ENCODE results near the gene RAB5IF. TPM values are rescaled to one million over a fixed set of nuclear protein-coding genes. Genes with fewer than 3 reads are reported as not detected.

Gene RAB5IF
- total and polyA plus RNA-seq, 2 of the 13 experiments (the other 11 are each of a cell fraction or from before 2014, with no cell fraction given), result 261 to 305 TPM

GRCh38 chr20:36641506-36641843 lies 35.9 kb downstream of the RAB5IF start (continued):
- TF ChIP-seq TFDP2 (CRISPR knock-in tag; IDR thresholded peaks at IDR 0.05) (0 out of 2 replicates have a peak, but pooled peaks have one; percentile 2), GTF3A (CRISPR knock-in tag; conservative IDR thresholded peaks at IDR 0.05) (no peak), JUNB (CRISPR knock-in tag; IDR thresholded peaks at IDR 0.05; ENCODE audit: borderline replicate concordance) (no peak), TBP (CRISPR knock-in tag; IDR thresholded peaks at IDR 0.05) (no peak), MIER3 (CRISPR knock-in tag; IDR thresholded peaks at IDR 0.05; ENCODE audit: borderline replicate concordance) (no peak), ZNF101 (CRISPR knock-in tag; IDR thresholded peaks at IDR 0.05; ENCODE audit: borderline replicate concordance, low read depth) (no peak)

GRCh38 chr20:36642136-36642535 lies 36.6 kb downstream of the RAB5IF start:
- ChIA-PET POLR2A (interaction anchor here (1.4 to 3.4 kb wide), 6 partner anchors 9 to 104 kb away, joined by 3 to 28 read pairs (median 8); partner anchors contain the start of genes NDRG3, RAB5IF and TGIF2), CTCF (ENCODE audit: low intra/inter-chr PET ratio, low total read pairs) (no interaction called here)
- Histone ChIP-seq H3K9ac (ENCODE audit: insufficient read depth, low read depth, low read length) (0 out of 2 replicates have a peak overlapping the region, but pooled peaks have one; percentile 7), H3K4me2 (ENCODE audit: low read depth, low read length) (no peak overlapping the region), H3K79me2 (ENCODE audit: insufficient read depth, low read length) (no peaks in the 10 kb centered on the region), H3K36me3 (replicated peaks in 1 of 2; ENCODE audit: control insufficient read depth in 1 of 2, insufficient read depth in 2 of 2, low read length in 2 of 2) (no peaks in the 10 kb centered on the region), H3K27ac (ENCODE audit: extremely low read length, insufficient read depth, low read length) (peak overlapping the region; percentile 79), H3K9me3 (ENCODE audit: low read length) (no peaks in the 10 kb centered on the region), H3K4me1 (ENCODE audit: insufficient read depth, low read length) (peaks cover 78% of the 10 kb centered on the region), H4K20me1 (ENCODE audit: insufficient read depth, low read length) (no peaks in the 10 kb centered on the region), H2AFZ (ENCODE audit: low read length) (no peak overlapping the region), H3K27me3 (ENCODE audit: control insufficient read depth in 1 of 2, insufficient read depth in 2 of 2, low read length in 2 of 2) (no peaks in the 10 kb centered on the region), H3K4me3 (replicated peaks in 1 of 3; ENCODE audit: insufficient read depth in 1 of 3, low read depth in 2 of 3, low read length in 3 of 3) (no peak overlapping the region)
- DNase-seq (ENCODE audit: low spot score), result no peak
- intact Hi-C loops (cut with micrococcal nuclease; ENCODE audit: unreplicated experiment), result no loop called here
- no peak for FAIRE-seq
- WGBS (ENCODE audit: low lambda C conversion rate), result 95% methylated on average over 6 of the region's 6 CpGs
- BruUV-seq (replicated peaks), result no TSS peak
- no peak for ATAC-seq
- in situ Hi-C loops (cut with HindIII; ENCODE audit: extremely low pct_ligation_motif_present, low pct_unique_long_range_greater_than_20kb), result no loop called here
- no peak for TF ChIP-seq MAF1 (CRISPR knock-in tag; IDR thresholded peaks at IDR 0.05; ENCODE audit: borderline replicate concordance)
- TF ChIP-seq U2AF1 (optimal IDR thresholded peaks at IDR 0.05; ENCODE audit: low read depth, low read length), result no peak
- no peak for TF ChIP-seq SMAD9 (CRISPR knock-in tag; IDR thresholded peaks at IDR 0.05)
- TF ChIP-seq EZH2 (conservative IDR thresholded peaks at IDR 0.05; ENCODE audit: low read depth, low read length), result no peak
- TF ChIP-seq ATF7 (IDR thresholded peaks at IDR 0.05), result no peak
- TF ChIP-seq ATF7 (CRISPR knock-in tag; IDR thresholded peaks at IDR 0.05), result no peak
- TF ChIP-seq U2AF2 (IDR thresholded peaks at IDR 0.05; ENCODE audit: low read depth, low read length), result no peak
- TF ChIP-seq ZNF772 (CRISPR knock-in tag; IDR thresholded peaks at IDR 0.05), result no peak
- no peak for TF ChIP-seq ZFAT (CRISPR knock-in tag; conservative IDR thresholded peaks at IDR 0.05)
- TF ChIP-seq ZNF264 (CRISPR knock-in tag; IDR thresholded peaks at IDR 0.05), result no peak
- no peak for TF ChIP-seq ZNF878 (CRISPR knock-in tag; IDR thresholded peaks at IDR 0.05)
- TF ChIP-seq RFX3 (CRISPR knock-in tag; IDR thresholded peaks at IDR 0.05), result no peak
- TF ChIP-seq ZFP37 (CRISPR knock-in tag; IDR thresholded peaks at IDR 0.05; ENCODE audit: borderline replicate concordance), result no peak
- no peak for TF ChIP-seq ZBTB49 (CRISPR knock-in tag; IDR thresholded peaks at IDR 0.05; ENCODE audit: borderline replicate concordance)
- TF ChIP-seq NFE2L2 (IDR thresholded peaks at IDR 0.05; ENCODE audit: low read length), result no peak
- no peak for TF ChIP-seq FUBP1 (CRISPR knock-in tag; IDR thresholded peaks at IDR 0.05; ENCODE audit: borderline replicate concordance)

Measured in HepG2 (cell line).